BLaER1 treated with 17β-estradiol and CSF1 and Interleukin-3, amounts not matched to agents 10 nM and 100 nM (cell line): ENCODE results near the gene FASN.

ENCODE experiments used
- H3K27ac ChIP-seq, 11 experiments: shearing (Covaris generic); formaldehyde crosslinking; 2 replicates each; pipeline ENCODE4 v1.8.1; 2022
- H3K27me3 ChIP-seq, 11 experiments: shearing (Covaris generic); formaldehyde crosslinking; 2 replicates each; pipeline ENCODE4 v1.8.1; 2022
- H3K36me3 ChIP-seq, 11 experiments: shearing (Covaris generic); formaldehyde crosslinking; 2 replicates each; pipeline ENCODE4 v1.8.1; 2022
- H3K4me1 ChIP-seq, 10 experiments: shearing (Covaris generic); formaldehyde crosslinking; 2 replicates each; pipeline ENCODE4 v1.8.1; 2022
- H3K4me2 ChIP-seq, 11 experiments: shearing (Covaris generic); formaldehyde crosslinking; 2 replicates each; pipeline ENCODE4 v1.8.1; 2022
- H3K4me3 ChIP-seq, 10 experiments: shearing (Covaris generic); formaldehyde crosslinking; 2 replicates each; pipeline ENCODE4 v1.8.1; 2022
- H3K9ac ChIP-seq, 11 experiments: shearing (Covaris generic); formaldehyde crosslinking; 2 replicates each; pipeline ENCODE4 v1.8.1; 2022
- H3K9me3 ChIP-seq, 11 experiments: shearing (Covaris generic); formaldehyde crosslinking; replicated peaks in 1 of 11; 2 replicates each; pipeline ENCODE4 v1.8.1; 2022
- H4K20me1 ChIP-seq, 11 experiments: shearing (Covaris generic); formaldehyde crosslinking; 2 replicates each; pipeline ENCODE4 v1.8.1; 2022
- Cebpa-rat ChIP-seq, 11 experiments: shearing (Covaris generic); IDR thresholded peaks; 2 replicates each; pipeline ENCODE4 v1.8.1; 2022

Gene FASN

GRCh38 chr17:82030470-82031302 is 67.3 kb downstream of the FASN start:
- H4K20me1 ChIP-seq = peaks cover 0 to 80% (median 35%) of the 10 kb centered on the region in 11 experiments; a peak in 16 of 22 replicates
- H3K9me3 ChIP-seq = no peaks in the 10 kb centered on the region
- H3K27ac ChIP-seq = peak overlapping the region in 9 of 11 experiments; percentile 29 to 74 (median 47); a peak in 17 of 22 replicates
- peaks cover 0 to 20% (median 18%) of the 10 kb centered on the region in 11 experiments; a peak in 19 of 22 replicates for H3K27me3 ChIP-seq
- peaks cover 0 to 44% (median 4%) of the 10 kb centered on the region in 11 experiments; a peak in 6 of 22 replicates for H3K36me3 ChIP-seq
- H3K4me3 ChIP-seq = peak overlapping the region; percentile 54 to 74 (median 67)
- peak overlapping the region; percentile 81 to 100 (median 95) for H3K4me2 ChIP-seq
- H3K4me1 ChIP-seq = peaks cover 26 to 50% (median 39%) of the 10 kb centered on the region in 10 experiments
- TF ChIP-seq Cebpa-rat (IDR thresholded peaks at IDR 0.05) = no peak
- peak overlapping the region; percentile 47 to 80 (median 64); a peak in 21 of 22 replicates for H3K9ac ChIP-seq

GRCh38 chr17:82029990-82030469 is 68.0 kb downstream of the FASN start:
- peak overlapping the region in 7 of 11 experiments; percentile 34 to 80 (median 74); a peak in 9 of 22 replicates for H3K9ac ChIP-seq
- H3K4me1 ChIP-seq = peaks cover 20 to 51% (median 37%) of the 10 kb centered on the region in 10 experiments
- peaks cover 0 to 45% (median 4%) of the 10 kb centered on the region in 11 experiments; a peak in 6 of 22 replicates for H3K36me3 ChIP-seq
- H3K27me3 ChIP-seq = peaks cover 0 to 20% (median 18%) of the 10 kb centered on the region in 11 experiments; a peak in 19 of 22 replicates
- H3K9me3 ChIP-seq = no peaks in the 10 kb centered on the region
- no peak for TF ChIP-seq Cebpa-rat (IDR thresholded peaks at IDR 0.05)
- H3K4me3 ChIP-seq = peak overlapping the region in 6 of 10 experiments; percentile 54 to 74 (median 68); a peak in 13 of 20 replicates
- no peak overlapping the region for H3K27ac ChIP-seq
- H3K4me2 ChIP-seq = peak overlapping the region; percentile 81 to 100 (median 95)
- H4K20me1 ChIP-seq = peaks cover 0 to 80% (median 31%) of the 10 kb centered on the region in 11 experiments; a peak in 13 of 22 replicates

GRCh38 chr17:82029391-82029790 is 68.6 kb downstream of the FASN start:
- Histone ChIP-seq H3K4me3 (no peak overlapping the region), H3K27ac (no peak overlapping the region), H3K27me3 (peaks cover 0 to 20% (median 18%) of the 10 kb centered on the region in 11 experiments; a peak in 19 of 22 replicates), H3K36me3 (peaks cover 0 to 45% (median 4%) of the 10 kb centered on the region in 11 experiments; a peak in 6 of 22 replicates), H3K4me2 (peak overlapping the region in 6 of 11 experiments; percentile 7 to 100 (median 94); a peak in 5 of 22 replicates), H3K9ac (0 out of 22 replicates have a peak overlapping the region, but pooled peaks of 4 of the 11 experiments have one; percentile 9 to 77 (median 74)), H4K20me1 (peaks cover 0 to 80% (median 24%) of the 10 kb centered on the region in 11 experiments; a peak in 13 of 22 replicates), H3K9me3 (no peaks in the 10 kb centered on the region), H3K4me1 (peaks cover 16 to 53% (median 39%) of the 10 kb centered on the region in 10 experiments)
- no peak for TF ChIP-seq Cebpa-rat (IDR thresholded peaks at IDR 0.05)

GRCh38 chr17:82028966-82029365 is 69.1 kb downstream of the FASN start:
- Histone ChIP-seq H3K9me3 (no peaks in the 10 kb centered on the region), H3K9ac (peak overlapping the region in 1 of 11 experiments; percentile 38; a peak in 1 of 22 replicates), H3K4me1 (peaks cover 20 to 54% (median 43%) of the 10 kb centered on the region in 10 experiments), H3K27me3 (peaks cover 0 to 20% (median 18%) of the 10 kb centered on the region in 11 experiments; a peak in 19 of 22 replicates), H3K36me3 (peaks cover 0 to 45% (median 4%) of the 10 kb centered on the region in 11 experiments; a peak in 6 of 22 replicates), H4K20me1 (peaks cover 0 to 76% (median 22%) of the 10 kb centered on the region in 11 experiments; a peak in 13 of 22 replicates), H3K27ac (no peak overlapping the region), H3K4me3 (no peak overlapping the region), H3K4me2 (0 out of 22 replicates have a peak overlapping the region, but pooled peaks of 1 of the 11 experiments have one; percentile 90)
- no peak for TF ChIP-seq Cebpa-rat (IDR thresholded peaks at IDR 0.05)
